Measurements from ENCODE around the gene GLRA1.
"Not testable (repeated sequence)": the region's sequence is repeated elsewhere in the genome, so short reads cannot be mapped to it uniquely, and the experiment has no call there.

The GLRA1 gene

DNA sequence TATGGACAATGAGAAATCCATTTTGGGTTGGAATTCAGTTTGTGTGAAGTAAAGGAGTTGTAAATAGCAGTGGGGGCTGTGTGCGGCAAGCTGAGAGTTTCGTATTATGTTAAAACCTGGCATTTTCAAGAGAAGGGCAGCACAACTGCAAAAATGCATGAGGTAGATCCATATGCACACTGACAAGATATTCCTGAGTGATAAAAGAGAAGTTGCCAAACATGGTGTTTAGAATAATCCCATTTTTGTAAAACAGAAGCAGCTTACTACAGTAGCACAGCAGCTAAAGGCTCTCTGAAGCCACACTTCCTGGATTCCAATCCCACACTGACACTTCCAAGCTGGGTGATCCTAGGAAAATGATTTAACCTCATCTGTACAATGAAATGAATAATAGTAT lies 11.2 kb downstream of the GLRA1 start:
- DNase-seq, result no peak

DNA sequence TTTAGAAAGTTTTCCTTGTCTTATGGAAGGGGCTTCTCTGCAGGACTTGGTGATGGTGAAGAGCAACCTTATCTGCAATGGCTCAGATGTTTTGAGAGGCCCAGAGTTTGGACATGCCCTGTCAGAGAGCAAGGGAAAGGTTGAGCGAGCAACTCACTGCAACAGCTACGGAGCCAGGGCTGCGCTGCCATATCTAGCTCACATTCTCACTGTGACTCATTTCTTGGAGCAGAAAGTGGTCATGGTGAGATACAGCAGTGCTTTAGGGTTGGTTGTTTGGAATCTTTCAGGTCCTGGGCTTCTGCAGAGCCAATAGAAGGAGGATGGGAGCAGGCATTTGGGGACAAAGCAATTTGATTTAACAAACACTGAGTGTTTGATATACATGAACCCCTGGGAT lies 12.3 kb downstream of the GLRA1 start:
- no peak for DNase-seq

DNA sequence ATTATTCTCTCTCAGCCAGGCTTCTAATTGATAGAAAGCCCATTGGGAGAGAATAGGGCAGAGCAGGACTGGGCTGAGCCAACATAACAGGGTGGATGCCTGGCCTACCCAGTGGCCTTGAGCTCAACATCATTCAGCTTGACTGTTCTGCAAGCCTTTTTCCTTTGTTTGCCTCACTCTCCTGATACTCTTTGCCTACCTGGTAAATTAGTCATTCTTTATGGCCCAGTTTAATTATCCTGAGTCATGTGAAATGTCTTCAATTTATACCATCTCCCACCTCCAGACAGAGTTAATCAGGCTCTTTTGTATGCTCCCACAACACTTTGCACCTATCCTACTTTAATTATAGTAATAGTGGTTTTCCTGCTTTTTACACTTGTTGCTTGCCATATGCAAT lies 13.6 kb downstream of the GLRA1 start:
- no peak for DNase-seq

DNA sequence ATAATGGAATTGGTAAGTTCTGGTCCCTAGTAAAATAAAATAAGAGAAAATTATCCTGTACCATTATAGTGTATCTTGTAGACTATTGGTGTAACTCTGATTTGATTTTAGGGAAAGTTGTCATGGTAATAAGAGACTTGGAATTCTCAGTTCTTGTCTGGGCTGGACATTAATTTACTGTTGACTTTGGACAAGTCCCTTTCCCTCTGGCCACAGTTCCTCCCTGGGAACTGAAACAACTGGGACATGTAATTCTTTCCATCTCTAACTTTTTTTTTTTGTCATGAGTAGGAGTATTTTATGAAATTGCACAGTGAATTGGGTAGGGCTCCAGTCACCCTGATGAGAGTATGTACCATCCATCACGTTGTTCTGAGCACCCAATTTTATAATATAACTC lies 15.0 kb downstream of the GLRA1 start:
- no peak for DNase-seq

DNA sequence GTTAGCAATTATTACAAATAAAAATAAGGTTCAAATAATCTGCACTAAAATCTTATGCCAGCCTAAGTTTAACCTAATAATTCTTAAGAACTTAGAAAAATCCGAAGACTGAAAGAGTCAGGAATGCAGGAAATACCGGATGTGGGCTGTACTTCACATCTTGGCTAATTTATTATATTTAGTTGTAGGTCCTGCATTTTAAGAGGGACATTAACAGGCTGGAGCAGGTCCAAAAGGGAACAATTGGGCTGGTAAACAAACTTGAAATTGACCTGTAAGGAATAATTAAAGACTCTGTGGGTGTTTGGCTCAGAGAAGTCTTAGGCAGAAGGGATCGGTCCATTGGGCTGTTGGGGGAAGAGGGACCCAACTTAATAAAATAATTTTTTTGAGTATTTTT lies 18.4 kb downstream of the GLRA1 start:
- DNase-seq, result peak; percentile 6

DNA sequence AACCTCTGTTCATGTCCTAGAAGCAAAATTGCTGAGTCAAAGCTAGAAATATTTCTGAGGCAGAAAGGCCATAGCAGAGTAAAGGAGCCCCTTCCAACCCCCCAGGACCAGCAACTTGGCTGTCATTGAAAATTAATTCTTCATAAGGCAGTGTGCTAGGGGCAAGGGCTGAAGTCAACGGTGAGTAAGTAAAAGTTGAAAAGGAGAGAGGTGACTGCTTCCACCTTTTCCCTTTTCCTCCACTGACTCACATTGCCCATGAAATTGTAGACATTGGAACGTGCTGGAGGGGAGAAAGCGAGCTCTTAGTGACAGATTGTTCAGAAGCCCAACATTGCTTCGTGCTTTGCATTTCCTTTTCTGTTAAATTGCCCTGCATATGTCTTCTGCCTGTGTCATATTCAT lies 19.1 kb downstream of the GLRA1 start:
- no peak for DNase-seq

DNA sequence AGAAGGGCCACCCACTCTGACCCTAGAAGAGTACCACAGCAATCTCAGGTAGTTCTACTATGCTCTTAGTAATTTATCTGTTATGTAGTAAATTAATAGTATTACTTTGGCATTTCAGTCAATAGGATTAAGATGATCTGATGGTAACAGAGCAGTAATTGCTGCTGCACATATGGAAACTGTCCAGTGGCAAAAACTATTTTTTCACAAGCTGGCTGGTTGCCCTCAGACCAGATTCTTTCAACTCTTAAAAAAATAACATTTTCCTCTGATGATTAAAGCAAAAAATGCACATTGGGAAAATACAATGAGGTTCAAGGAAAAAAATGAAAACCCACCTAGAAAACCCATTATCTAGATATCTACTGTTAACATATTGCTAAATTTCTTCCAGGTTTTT lies 19.7 kb downstream of the GLRA1 start:
- no peak for DNase-seq

DNA sequence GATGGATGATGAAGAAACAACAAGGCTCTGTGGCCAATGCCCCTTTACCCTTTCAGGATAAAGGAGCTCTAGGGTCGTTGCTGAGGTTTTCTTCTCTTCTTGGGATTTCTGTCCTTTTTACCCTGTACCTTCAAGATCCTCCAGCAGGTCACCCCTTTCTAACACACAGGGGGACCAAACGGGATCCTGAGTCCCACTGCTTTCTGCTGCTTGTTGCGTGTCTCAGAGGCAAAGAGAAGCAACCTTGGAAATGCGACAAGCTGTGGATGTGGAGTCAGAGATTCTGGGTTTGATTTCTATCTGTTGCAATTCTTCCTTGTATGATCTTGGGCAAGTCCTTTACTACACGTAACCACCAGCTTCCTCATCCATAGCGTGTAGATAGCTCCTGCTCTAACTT lies 20.5 kb downstream of the GLRA1 start:
- no peak for DNase-seq

DNA sequence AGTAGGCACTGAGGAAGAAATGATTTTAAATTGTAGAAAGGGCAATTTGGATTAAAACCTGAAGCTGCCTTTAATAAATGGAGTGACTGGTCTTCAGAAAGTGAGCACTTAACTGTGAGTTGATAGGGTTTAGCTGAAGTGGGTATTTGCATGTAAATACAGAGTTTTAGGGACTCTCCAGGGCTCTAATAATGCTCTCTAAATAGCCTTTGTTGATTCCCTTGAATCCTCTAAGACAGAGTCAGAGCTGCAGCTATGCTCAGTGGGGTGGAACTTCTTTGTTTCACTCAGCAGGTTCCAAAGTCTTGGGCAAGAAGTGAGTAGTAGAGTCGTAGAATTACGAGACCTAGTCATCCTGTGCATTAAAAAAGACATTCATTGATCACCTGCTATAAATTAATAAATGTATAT lies 21.4 kb downstream of the GLRA1 start:
- DNase-seq, result no peak

DNA sequence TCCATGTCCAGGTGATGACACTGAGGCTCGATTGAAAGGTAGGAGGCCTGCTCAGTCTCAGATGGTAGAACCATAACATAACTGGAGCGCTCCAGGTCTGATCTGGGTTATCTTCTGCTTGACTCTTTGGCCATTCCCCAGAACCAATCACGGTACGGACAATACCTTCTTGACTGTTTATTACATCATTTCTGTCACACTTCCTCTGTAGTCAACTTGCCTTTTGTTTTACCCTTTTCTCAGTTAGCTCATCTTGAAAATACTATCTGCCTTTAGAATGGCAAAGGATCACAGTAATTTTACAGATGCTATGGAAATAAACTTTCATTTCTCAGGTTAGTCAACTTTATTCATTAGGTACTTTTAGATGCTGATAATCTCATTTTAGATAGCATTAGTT lies 22.4 kb downstream of the GLRA1 start:
- no peak for DNase-seq

DNA sequence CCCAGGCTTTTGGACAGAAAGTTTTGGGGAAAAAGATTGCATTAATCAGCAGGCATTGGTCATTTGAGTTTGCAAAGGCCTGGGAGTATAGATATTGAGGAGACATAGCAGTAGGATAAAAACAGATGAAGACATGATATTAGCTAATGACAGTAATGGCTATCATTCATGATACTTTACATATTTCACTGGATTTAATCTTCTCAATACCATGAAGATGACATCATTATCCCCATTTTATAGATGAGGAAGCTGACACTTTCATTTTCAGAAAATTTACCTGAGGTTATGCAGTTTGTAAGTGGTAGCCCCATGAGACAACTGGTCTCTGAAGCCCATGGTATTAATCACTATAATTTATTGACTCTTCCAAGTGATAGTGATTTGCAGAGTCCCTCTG lies 23.0 kb downstream of the GLRA1 start:
- no peak for DNase-seq

DNA sequence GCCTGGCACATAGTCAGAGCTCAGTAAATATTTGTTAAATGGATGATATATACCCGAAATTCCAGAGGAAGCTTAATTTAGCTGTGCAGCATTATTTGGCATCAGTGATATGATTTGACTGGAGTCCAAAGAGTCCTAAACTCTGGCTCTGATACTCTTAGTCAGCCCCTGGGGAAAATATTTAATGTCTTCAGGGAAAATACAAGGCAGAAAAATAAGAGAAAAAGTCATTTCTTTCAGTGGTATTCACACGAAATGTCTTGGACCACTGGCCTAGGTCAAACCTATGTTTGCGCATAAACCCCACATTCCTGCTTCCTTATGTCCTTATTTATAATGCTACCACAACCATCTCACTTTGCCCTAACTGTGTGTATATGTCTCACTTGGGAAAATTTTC lies 23.8 kb downstream of the GLRA1 start:
- no peak for DNase-seq

DNA sequence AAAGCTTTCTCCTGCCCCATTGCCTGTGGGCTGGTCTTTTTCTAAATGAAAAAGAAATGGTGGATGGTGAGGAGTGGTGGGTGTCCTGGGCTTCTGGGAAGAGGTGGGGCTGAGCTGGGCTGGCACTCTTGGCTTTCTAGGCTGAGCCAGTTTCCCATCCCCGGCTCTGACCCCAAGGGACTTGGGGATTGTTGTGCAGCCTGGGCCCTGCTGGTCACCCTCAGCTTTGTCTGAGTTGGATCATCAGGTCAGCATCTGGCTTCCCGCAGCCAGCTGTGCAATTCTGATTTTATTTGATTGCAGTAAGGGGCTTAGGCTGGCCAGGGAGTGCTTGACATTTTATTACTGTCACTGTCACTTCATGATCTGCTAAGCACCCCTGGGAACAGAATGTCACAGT lies 25.3 kb downstream of the GLRA1 start:
- DNase-seq, result no peak

DNA sequence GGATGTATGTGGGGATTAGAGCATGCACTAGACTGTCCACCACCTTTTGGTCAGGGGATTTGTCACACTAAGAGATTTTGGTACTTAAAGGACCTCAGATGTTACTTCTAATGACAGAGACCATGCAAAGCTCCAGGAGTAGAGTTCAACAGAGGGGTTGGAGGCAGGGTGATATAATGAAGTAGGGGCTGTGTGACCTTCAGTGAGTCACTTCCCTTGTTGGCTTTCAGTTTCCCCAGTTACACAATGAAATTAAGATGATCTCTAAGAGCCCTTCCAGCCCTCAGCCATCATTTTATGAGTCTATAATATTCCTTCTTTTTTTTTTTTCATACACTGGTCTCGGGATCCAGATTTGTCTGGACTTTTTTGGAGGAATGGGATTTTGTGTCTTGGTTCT lies 26.8 kb downstream of the GLRA1 start:
- no peak for DNase-seq

DNA sequence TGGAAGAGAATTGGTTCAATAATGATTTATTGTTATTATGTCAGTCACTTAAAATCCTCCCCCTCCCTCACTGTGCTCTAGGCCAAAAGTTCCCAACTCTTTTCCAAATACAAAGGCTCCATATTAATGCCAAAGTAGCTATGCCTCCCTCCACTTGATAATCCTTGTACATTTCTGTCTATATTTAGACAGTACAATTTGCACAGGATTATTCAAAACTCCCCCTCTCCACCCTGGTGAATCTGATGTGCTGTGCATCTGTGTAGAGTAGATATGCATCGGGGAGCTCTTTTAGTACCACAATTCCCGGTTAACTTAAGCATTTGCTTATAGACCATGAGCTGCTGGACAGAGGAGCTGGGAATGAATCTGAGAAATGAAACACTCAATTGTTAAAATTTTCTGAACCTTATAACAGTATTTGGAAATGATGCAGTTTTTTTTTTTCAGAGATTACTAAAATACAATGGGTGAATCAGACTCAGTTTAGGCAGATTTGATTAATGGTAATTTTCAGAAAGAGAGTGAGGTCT lies 27.6 kb downstream of the GLRA1 start:
- no peak for DNase-seq

DNA sequence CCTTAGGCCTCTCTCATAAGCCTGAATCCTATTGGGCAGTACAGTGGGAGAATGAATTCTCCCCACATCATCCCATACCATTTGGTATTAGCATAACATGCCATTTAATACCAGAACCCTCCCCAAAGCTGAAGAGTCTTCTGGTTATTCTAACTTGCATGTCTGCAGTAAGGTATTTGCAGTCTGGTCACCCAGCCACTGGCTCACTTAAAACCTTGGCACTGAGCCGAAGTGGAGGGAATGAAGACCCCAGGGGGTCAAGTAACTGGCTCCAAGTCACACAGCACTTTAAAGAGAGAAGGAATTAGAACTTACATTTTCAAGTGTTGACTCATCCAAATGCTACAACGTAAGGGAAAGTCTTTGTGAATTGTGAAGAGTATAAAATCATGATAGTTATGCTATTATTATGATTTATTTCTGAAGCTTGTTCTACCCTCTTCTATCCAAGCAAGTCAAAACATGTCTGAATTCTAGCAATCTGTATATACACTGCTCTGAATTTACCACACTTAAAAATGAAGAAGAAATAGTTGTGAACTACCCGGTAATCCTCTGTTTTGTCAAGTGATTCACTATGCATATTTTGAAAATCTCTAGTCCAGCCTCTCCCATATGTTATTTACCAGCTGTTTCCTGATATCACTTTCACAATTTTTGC lies 28.5 kb downstream of the GLRA1 start:
- no peak for DNase-seq

DNA sequence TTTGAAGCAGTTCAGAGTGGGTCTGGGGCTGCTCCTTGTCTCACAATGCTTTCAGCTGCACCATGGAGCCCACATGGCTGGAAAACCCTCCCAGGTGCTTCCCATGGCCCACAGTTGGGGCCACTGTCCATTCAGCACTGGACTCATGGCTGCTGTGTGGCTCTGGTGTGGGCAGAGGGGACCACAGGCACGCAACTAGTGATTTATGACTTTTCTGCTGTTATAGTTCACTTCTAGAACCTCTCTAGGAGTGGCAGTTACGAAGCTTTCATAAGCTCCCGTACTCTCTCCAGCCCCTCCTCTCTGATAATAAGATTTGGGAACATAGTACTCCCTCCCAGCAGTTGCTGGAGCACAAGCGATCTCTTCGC lies 29.0 kb downstream of the GLRA1 start:
- DNase-seq, result no peak

DNA sequence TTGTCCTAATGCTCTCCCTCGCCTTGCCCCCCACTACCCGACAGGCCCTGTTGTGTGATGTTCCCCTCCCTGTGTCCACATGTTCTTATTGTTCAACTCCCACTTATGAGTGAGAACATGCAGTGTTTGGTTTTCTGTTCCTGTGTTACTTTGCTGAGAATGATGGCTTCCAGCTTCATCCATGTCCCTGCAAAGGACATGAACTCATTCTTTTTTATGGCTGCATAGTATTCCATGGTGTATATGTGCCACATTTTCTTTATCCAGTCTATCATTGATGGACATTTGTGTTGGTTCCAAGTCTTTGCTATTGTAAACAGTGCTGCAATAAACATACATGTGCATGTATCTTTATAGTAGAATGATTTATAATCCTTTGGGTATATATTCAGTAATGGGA lies 31.2 kb downstream of the GLRA1 start:
- DNase-seq, result not testable (repeated sequence)

DNA sequence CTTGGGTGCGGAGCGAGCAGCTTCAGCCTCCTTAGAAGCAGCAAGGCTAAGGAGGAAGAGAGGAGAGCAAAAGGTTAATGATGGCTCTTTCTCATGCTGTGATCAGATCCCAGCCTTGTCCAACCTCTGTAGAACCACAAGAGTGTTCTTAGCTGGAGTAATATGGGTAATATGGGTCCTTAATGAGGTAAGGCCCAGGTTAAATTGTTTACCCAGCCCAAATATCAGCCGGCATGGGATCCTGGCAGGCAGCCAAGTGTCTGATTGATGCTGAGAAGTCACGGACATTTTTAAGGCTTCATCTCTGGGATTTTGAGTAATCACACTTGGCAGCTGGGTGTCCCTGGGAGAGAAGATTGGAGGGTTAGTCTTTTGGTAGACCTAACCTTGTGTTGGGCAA lies 32.3 kb downstream of the GLRA1 start:
- peak; percentile 73 for DNase-seq

DNA sequence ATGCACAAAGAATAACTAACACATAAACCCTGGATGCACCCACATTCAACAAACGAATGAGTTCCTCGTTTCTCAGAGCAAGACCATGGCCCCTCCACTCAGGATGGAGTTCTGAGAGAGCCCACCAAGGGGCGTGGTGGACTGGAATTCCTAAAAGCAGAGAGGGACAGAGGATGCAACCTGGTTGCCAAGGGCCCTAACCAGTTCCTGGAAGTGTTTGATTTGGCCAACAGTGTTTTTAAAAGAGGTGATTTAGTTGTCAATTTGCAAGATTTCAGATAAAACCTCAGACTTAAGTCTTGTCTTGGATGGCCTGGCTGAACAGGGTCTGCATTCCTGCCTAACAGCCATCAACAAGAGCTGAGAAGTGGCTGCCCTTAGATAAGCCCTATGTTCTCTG lies 34.4 kb downstream of the GLRA1 start:
- DNase-seq, result no peak

DNA sequence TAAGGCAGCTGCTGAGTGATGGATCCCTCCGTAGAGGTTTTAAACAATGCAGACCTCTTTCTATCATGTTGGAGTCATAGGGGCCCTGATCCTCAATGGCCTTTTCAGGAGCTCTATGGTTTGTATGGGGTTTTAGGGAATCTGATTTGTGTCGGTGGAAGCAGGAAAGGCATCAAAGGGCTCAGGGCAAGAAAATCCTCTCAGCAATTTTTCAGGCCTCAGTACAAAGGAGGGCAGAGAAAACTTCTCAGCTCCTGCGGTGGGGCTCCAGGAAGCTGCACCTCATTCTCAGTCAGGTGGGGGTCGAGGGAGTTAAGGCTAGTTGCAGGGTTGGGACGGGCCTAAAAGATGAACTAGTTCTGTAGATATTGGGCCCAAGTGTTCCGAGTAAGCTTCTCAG lies 35.0 kb downstream of the GLRA1 start:
- no peak for DNase-seq

DNA sequence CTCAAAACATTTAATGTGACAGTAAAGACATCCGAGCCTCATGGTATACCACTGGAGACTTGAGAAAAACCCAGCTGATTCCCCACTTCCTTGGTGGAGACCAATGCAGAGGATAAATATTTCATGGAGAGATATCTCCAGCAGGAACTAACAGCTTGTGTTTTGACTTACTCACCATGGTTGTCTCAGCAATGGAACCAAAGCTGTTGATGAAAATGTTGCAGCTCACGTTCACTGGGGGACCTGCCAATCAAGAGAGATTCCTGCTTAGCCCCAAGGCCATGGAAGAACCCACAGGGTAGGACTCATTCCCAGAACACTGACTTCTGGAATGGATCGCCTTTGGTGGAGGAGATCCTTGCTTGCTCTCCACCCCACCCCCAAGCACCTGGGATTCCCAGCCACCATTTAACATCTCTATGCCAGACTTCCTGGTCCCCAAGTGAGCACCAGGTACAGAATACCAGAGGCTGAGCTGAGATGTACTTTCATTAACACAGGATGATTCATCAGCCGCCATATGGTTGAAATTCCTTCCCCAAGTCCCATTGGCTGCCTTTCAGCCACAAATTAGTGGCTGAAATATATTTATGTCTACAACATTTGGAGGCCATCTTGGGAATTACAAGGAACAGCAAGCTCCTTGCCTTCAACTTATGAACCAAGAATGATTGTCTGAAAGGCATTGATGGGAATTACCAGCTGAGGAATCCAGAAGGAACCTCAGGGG lies 37.9 kb downstream of the GLRA1 start:
- no peak for DNase-seq

DNA sequence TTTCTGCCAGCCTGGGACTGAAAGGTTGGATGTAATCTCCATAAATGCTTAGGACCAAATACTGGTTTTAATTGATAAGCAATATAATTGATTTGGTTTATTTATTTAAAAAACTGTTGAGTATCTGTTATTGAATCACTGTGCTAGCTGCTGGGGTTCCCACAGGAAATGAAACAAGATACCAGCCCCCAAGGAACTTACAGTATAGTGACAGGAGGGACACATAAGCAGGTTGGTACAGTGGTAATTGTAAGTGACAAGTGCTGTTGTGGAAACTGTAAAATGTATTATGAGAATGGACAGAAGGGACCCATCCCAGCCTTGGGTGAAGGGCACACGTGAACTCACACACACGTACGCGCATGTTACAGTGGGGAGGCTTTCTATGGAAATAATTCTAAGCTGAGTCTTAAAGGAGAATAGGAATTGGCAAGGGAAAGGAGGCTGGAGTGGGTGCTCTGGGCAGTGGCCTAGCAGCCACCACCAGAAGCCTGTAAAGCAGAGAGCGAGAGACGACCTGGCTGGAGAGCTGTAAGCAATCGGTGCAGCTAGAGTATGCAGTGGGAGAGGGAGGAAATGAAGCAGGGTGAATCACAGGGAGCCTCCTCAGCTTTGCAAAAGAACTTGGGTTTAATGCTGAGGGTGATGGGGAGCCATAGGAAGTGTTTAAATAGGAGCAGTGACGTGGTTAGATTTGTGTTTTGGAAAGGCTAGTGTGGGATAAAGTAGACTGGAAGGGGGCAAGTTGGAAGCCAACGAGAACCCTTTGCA lies 39.3 kb downstream of the GLRA1 start:
- no peak for DNase-seq

DNA sequence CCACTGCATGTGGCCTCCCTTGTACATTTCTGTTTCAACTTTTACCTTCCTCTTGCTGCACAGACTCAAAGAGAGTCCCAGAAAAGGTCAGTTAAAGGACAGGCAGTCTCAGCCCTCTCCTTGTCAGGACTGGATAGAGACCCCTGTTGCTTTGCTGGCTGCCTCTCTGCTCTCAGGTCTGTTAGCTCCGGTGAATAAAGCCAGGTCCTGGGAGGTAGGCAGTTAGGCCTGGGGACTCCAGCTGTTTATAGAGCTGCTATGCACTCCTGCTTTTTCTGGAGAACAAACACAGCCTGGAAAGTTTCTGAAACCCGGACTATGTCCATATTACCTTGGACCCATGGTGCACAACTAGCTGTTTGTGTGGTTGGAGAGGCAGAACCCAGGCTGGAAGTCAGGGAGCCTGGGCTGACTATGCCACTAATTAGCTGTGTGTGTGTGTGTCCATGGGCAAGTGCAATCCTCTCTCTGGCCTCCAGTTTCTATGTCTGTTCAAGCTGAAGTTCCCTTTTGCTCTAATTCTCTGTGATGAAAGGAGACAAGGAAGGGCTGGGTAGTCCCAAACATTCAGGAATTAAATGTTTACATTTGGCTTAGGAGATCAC lies 42.9 kb downstream of the GLRA1 start:
- no peak for DNase-seq

Data from NCI-H2029 treated with DMSO at 0.1 percent for 48 hours (cell line).